GM12891 (cell line): ENCODE data around the gene LRRC10B.

Experiments used
- PAX5 ChIP-seq: IDR thresholded peaks from 2 replicates; pipeline ENCODE4 v1.6.1; 2011; ENCODE audit warnings: low read length, moderate library complexity, mild to moderate bottlenecking; ENCODE audit not compliant: insufficient read depth, severe bottlenecking
- POLR2A ChIP-seq: IDR thresholded peaks from 2 replicates; pipeline ENCODE4 v1.6.1; 2011; ENCODE audit warnings: low read depth, low read length, control low read depth
- POLR2AphosphoS5 ChIP-seq: IDR thresholded peaks from 2 replicates; pipeline ENCODE4 v1.6.1; 2011; ENCODE audit warnings: low read depth, low read length, control low read depth
- POU2F2 ChIP-seq: IDR thresholded peaks from 2 replicates; pipeline ENCODE4 v1.6.1; 2011; ENCODE audit warnings: low read depth, mild to moderate bottlenecking, control low read depth, low read length, moderate library complexity
- SPI1 ChIP-seq: IDR thresholded peaks from 2 replicates; pipeline ENCODE4 v1.6.1; 2011; ENCODE audit warnings: low read depth, low read length, control low read depth
- TAF1 ChIP-seq: IDR thresholded peaks from 2 replicates; pipeline ENCODE4 v1.6.1; 2011; ENCODE audit warnings: low read depth, low read length, control low read depth

DNA sequence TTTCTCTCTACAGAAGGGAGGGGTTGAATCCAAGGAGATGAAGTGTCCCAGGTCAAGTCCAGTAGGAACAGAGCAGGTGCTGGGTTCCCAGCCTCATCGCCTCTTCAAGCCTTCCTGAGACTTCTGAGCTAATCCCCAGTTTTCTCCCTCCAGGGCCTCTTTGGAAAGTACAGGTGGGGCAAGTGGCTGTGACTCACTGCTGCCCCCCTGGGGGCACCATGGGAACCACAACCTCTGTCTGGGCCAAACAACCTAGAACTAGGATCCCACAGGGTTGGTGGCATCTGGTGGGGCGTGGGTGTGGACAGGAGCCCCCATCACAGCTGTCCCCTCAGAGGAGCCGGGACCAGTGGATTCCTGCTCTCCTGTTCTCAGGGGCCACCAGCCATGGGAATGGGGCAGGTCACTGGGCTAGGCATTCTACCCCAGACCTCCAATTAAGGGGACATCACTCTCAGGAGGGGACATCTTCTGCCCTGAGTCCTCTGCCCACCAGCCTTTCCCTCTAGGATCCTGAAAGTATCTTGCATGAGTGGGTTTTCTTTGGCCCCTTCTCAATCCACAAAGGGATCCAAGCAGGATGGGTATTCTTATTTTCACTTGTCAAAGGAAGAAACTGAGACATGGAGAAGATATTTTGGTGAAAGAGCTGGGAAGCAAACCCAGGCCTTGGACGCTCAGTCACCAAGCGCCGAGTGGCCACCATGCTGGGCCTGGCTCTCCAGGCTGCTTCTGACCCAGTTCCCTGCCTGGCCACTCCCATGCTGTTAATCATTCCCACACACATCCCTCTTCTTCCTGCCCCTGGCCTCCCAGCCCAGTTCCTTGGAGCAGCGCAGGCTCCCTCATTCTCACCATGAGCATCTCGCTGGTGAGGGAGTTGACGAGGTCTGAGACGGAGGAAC is 23.8 kb downstream of the LRRC10B start:
- TF ChIP-seq POLR2A (no peak), TAF1 (no peak), SPI1 (no peak), POLR2AphosphoS5 (no peak), POU2F2 (no peak), PAX5 (no peak)
